ENCODE results near the gene AGAP5.
"Not testable (repeated sequence)": the region's sequence is repeated elsewhere in the genome, so short reads cannot be mapped to it uniquely, and the experiment has no call there.

AGAP5 gene

DNA sequence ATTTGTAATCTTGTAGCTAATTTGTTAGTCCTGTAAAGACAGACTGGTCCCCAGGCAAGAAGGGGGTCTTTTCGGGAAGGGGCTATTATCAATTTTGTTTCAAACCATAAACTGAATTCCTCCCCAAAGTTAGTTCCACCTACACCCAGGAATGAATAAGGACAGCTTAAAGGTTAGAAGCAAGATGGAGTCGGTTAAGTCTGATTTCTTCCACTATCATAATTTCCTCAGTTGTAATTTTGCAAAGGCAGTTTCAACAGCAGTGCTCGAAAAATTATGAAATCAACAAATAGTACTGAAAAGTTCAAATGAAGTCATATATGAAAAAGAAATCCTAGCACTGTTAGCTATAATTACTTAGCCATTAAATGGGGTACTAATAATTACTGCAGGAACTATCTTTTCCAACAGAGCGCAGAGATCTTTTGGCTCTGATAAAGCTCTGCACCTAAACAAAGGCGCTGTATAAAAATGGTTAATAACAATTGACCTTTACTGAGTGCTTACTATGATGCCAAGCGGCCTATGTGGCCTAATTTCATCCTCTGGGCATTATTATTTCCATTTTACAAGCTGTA lies 45.5 kb upstream of the AGAP5 start:
- peaks cover 53% of the 10 kb centered on the region for H3K79me2 ChIP-seq (ENCODE audit: control insufficient read depth, low read length)
- peaks cover 28% of the 10 kb centered on the region for H3K36me3 ChIP-seq (ENCODE audit: control insufficient read depth, low read length)
- no peaks in the 10 kb centered on the region for H3K27me3 ChIP-seq (ENCODE audit: control insufficient read depth, low read length)
- peak overlapping the region; percentile 73 for H3K27ac ChIP-seq (ENCODE audit: low read depth, low read length)
- no peak for TF ChIP-seq EZH2phosphoT487 (IDR thresholded peaks at IDR 0.05; ENCODE audit: borderline replicate concordance, low read length)
- TF ChIP-seq, protein P1, sequence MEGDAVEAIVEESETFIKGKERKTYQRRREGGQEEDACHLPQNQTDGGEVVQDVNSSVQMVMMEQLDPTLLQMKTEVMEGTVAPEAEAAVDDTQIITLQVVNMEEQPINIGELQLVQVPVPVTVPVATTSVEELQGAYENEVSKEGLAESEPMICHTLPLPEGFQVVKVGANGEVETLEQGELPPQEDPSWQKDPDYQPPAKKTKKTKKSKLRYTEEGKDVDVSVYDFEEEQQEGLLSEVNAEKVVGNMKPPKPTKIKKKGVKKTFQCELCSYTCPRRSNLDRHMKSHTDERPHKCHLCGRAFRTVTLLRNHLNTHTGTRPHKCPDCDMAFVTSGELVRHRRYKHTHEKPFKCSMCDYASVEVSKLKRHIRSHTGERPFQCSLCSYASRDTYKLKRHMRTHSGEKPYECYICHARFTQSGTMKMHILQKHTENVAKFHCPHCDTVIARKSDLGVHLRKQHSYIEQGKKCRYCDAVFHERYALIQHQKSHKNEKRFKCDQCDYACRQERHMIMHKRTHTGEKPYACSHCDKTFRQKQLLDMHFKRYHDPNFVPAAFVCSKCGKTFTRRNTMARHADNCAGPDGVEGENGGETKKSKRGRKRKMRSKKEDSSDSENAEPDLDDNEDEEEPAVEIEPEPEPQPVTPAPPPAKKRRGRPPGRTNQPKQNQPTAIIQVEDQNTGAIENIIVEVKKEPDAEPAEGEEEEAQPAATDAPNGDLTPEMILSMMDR (IDR thresholded peaks at IDR 0.05; ENCODE audit: low read depth, low read length, poor library complexity, severe bottlenecking), result no peak
- no peaks in the 10 kb centered on the region for H3F3A ChIP-seq (ENCODE audit: control insufficient read depth, insufficient read depth)
- no peaks in the 10 kb centered on the region for H3K9me2 ChIP-seq (replicated peaks; ENCODE audit: control insufficient read depth, low read length)
- H4K20me1 ChIP-seq (ENCODE audit: control insufficient read depth, insufficient read depth, low read depth, low read length), result no peaks in the 10 kb centered on the region; the same call in 1 of the 2 replicates
- peaks cover 27% of the 10 kb centered on the region for H3K4me1 ChIP-seq (ENCODE audit: control insufficient read depth, low read length)
- peak overlapping the region; percentile 95 for H3K4me3 ChIP-seq (ENCODE audit: low read length)
- no peaks in the 10 kb centered on the region for H3K9me3 ChIP-seq (ENCODE audit: control insufficient read depth, insufficient read depth, low read length)
- peak overlapping the region; percentile 89 for H3K4me2 ChIP-seq (ENCODE audit: low read length)

DNA sequence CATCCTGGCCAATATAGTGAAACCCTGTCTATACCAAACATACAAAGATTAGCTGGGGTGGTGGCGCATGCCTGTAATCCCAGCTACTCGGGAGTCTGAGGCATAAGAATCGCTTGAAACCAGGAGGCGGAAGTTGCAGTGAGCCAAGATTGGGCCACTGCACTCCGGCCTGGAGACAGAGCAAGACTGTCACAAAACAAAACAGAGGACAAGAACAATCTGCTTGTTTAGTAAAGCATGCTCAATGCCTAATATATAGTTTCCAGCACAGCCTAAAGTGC lies 44.5 kb upstream of the AGAP5 start:
- no peak overlapping the region; the same call in 1 of the 2 replicates for H3K4me3 ChIP-seq (ENCODE audit: low read length)
- no peaks in the 10 kb centered on the region for H3K9me3 ChIP-seq (ENCODE audit: control insufficient read depth, insufficient read depth, low read length)
- no peak overlapping the region for H3K27ac ChIP-seq (ENCODE audit: low read depth, low read length)

DNA sequence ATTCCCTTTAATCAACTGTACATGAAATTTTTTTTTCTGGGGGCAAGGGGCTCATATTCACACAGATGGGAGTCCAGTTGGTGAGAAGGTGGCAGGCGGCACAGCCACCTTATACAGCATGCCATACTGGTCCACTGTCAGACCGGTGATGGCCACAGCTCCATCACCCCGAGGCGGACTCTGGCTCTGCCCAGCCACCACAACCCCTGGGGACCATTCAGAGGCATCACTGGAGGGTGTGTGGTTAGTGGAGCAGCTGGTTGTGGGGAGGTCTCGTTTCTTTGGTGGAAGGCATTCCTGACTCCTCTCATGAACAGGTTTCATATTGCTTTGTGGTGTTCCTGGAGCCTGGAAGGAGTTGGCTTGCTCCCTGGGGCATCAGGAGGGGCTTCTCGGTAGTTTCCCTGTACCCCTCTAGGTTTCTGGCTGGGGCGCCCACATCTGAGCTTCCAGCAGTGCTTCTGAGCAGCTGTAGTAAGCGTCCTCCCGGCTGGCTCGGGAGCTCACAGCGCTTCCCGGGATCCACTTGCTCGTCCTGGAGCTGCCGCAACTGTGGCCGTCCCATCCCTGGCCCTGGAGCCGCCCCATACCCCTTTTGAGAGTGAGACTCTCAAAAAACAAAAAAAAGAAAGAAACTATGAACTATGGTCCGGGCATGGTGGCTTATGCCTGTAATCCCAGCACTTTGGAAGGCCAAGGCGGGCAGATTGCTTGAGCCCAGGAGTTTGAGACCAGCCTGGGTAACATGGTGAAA lies 42.8 kb upstream of the AGAP5 start:
- Histone ChIP-seq H3K36me3 (ENCODE audit: control insufficient read depth, low read length) (peaks cover 18% of the 10 kb centered on the region), H3K4me1 (ENCODE audit: control insufficient read depth, low read length) (peaks cover 27% of the 10 kb centered on the region), H3K79me2 (ENCODE audit: control insufficient read depth, low read length) (peaks cover 41% of the 10 kb centered on the region)
- H3K9me2 ChIP-seq (replicated peaks; ENCODE audit: control insufficient read depth, low read length); H3K9me3 ChIP-seq (ENCODE audit: control insufficient read depth, insufficient read depth, low read length); H3K4me3 ChIP-seq (ENCODE audit: low read length); H3K27me3 ChIP-seq (ENCODE audit: control insufficient read depth, low read length); H3K4me2 ChIP-seq (ENCODE audit: low read length); H3F3A ChIP-seq (ENCODE audit: control insufficient read depth, insufficient read depth); H3K27ac ChIP-seq (ENCODE audit: low read depth, low read length); H4K20me1 ChIP-seq (ENCODE audit: control insufficient read depth, insufficient read depth, low read depth, low read length): not testable (repeated sequence)

More for the DNA sequence above, 44.5 kb upstream of the AGAP5 start:
- H3K9me2 ChIP-seq (replicated peaks; ENCODE audit: control insufficient read depth, low read length), result no peaks in the 10 kb centered on the region
- TF ChIP-seq, protein P1 (IDR thresholded peaks at IDR 0.05; ENCODE audit: low read depth, low read length, poor library complexity, severe bottlenecking), result no peak
- TF ChIP-seq EZH2phosphoT487 (IDR thresholded peaks at IDR 0.05; ENCODE audit: borderline replicate concordance, low read length), result no peak
- H3K4me2 ChIP-seq (ENCODE audit: low read length), result peak overlapping the region; percentile 89
- H4K20me1 ChIP-seq (ENCODE audit: control insufficient read depth, insufficient read depth, low read depth, low read length), result no peaks in the 10 kb centered on the region; the same call in 1 of the 2 replicates
- H3K36me3 ChIP-seq (ENCODE audit: control insufficient read depth, low read length), result peaks cover 25% of the 10 kb centered on the region
- H3K27me3 ChIP-seq (ENCODE audit: control insufficient read depth, low read length), result no peaks in the 10 kb centered on the region
- H3K4me1 ChIP-seq (ENCODE audit: control insufficient read depth, low read length), result peaks cover 27% of the 10 kb centered on the region
- no peaks in the 10 kb centered on the region for H3F3A ChIP-seq (ENCODE audit: control insufficient read depth, insufficient read depth)
- H3K79me2 ChIP-seq (ENCODE audit: control insufficient read depth, low read length), result peaks cover 53% of the 10 kb centered on the region

DNA sequence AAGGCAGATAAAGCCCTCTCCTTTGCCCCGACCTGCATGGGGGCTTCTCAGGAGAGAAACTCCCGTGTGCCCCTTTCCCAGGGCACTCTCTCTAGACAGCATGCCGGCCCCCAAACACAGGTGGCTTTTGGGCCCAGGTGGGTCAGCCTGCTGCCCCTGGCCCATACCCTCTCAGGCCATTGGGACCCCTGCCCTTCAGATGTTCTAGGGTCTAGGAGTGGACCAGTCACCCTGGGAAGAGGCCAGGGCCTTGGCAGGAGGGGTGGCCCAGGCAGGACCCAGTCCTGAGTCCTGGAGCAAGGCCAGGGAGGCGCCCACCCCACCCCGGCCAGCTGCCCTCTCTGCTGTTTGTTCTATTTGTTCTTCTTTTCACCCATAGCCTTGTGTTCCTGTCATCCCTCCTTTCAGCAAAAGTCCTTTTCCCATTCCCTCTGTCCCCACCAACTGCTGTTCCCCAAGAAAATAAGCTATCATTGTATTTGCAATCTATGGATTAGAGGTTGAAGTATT lies 36.9 kb upstream of the AGAP5 start:
- Histone ChIP-seq H3K4me3 (ENCODE audit: low read length) (no peak overlapping the region), H3K27ac (ENCODE audit: low read depth, low read length) (no peak overlapping the region), H3K4me2 (ENCODE audit: low read length) (no peak overlapping the region), H3K9me3 (ENCODE audit: control insufficient read depth, insufficient read depth, low read length) (no peaks in the 10 kb centered on the region), H3K9me2 (replicated peaks; ENCODE audit: control insufficient read depth, low read length) (no peaks in the 10 kb centered on the region), H3F3A (ENCODE audit: control insufficient read depth, insufficient read depth) (no peaks in the 10 kb centered on the region), H3K27me3 (ENCODE audit: control insufficient read depth, low read length) (no peaks in the 10 kb centered on the region), H3K4me1 (ENCODE audit: control insufficient read depth, low read length) (peaks cover 8% of the 10 kb centered on the region; the same call in 1 of the 2 replicates), H3K79me2 (ENCODE audit: control insufficient read depth, low read length) (peaks cover 27% of the 10 kb centered on the region), H3K36me3 (ENCODE audit: control insufficient read depth, low read length) (peaks cover 4% of the 10 kb centered on the region; the same call in 1 of the 2 replicates), H4K20me1 (ENCODE audit: control insufficient read depth, insufficient read depth, low read depth, low read length) (no peaks in the 10 kb centered on the region)
- TF ChIP-seq, protein P1 (IDR thresholded peaks at IDR 0.05; ENCODE audit: low read depth, low read length, poor library complexity, severe bottlenecking), result no peak
- TF ChIP-seq EZH2phosphoT487 (IDR thresholded peaks at IDR 0.05; ENCODE audit: borderline replicate concordance, low read length), result no peak

Data from DOHH2 (cell line).